ENCODE results near the gene SSU72.

DNA sequence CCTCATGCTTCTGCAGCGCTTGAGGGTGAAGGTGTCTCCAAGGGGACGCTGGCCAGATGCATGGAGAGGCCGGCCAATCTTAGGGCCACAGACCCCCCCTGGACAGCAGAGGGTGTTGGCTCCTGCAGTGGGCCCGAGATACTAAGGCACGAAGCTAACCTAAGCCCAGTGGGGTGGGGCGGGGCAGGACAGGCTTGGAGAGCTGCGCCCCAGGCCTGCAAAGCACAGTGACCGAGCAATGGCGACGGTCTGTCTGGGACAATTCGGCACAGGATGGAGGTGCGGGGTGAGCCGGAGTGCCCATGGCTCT lies 24.0 kb upstream of the SSU72 start:
- TF ChIP-seq, protein P1, sequence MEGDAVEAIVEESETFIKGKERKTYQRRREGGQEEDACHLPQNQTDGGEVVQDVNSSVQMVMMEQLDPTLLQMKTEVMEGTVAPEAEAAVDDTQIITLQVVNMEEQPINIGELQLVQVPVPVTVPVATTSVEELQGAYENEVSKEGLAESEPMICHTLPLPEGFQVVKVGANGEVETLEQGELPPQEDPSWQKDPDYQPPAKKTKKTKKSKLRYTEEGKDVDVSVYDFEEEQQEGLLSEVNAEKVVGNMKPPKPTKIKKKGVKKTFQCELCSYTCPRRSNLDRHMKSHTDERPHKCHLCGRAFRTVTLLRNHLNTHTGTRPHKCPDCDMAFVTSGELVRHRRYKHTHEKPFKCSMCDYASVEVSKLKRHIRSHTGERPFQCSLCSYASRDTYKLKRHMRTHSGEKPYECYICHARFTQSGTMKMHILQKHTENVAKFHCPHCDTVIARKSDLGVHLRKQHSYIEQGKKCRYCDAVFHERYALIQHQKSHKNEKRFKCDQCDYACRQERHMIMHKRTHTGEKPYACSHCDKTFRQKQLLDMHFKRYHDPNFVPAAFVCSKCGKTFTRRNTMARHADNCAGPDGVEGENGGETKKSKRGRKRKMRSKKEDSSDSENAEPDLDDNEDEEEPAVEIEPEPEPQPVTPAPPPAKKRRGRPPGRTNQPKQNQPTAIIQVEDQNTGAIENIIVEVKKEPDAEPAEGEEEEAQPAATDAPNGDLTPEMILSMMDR (IDR thresholded peaks at IDR 0.05; ENCODE audit: insufficient read depth, low read length) = no peak
- TF ChIP-seq, protein P2, sequence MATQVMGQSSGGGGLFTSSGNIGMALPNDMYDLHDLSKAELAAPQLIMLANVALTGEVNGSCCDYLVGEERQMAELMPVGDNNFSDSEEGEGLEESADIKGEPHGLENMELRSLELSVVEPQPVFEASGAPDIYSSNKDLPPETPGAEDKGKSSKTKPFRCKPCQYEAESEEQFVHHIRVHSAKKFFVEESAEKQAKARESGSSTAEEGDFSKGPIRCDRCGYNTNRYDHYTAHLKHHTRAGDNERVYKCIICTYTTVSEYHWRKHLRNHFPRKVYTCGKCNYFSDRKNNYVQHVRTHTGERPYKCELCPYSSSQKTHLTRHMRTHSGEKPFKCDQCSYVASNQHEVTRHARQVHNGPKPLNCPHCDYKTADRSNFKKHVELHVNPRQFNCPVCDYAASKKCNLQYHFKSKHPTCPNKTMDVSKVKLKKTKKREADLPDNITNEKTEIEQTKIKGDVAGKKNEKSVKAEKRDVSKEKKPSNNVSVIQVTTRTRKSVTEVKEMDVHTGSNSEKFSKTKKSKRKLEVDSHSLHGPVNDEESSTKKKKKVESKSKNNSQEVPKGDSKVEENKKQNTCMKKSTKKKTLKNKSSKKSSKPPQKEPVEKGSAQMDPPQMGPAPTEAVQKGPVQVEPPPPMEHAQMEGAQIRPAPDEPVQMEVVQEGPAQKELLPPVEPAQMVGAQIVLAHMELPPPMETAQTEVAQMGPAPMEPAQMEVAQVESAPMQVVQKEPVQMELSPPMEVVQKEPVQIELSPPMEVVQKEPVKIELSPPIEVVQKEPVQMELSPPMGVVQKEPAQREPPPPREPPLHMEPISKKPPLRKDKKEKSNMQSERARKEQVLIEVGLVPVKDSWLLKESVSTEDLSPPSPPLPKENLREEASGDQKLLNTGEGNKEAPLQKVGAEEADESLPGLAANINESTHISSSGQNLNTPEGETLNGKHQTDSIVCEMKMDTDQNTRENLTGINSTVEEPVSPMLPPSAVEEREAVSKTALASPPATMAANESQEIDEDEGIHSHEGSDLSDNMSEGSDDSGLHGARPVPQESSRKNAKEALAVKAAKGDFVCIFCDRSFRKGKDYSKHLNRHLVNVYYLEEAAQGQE (IDR thresholded peaks at IDR 0.05; ENCODE audit: insufficient replicate concordance, low read depth) = no peak
- TF ChIP-seq SPI1 (IDR thresholded peaks at IDR 0.05; ENCODE audit: borderline replicate concordance, low read depth) = no peak
